Ecto neural progenitor cell (in vitro differentiated cells): ENCODE data around the gene HLCS.
"Not testable (repeated sequence)": the region's sequence is repeated elsewhere in the genome, so short reads cannot be mapped to it uniquely, and the experiment has no call there.

Experiments
- DNase-seq: peaks from one replicate; pipeline ENCODE4 v3.0.0-alpha.2; 2018; ENCODE audit warnings: low spot score

HLCS gene

GRCh38 chr21:36955783-36956182 lies 10.7 kb downstream of the HLCS start:
- no peak for DNase-seq

- not testable (repeated sequence) for DNase-seq
Observed at GRCh38 chr21:36952331-36952730, 14.1 kb downstream of the HLCS start.

GRCh38 chr21:36949171-36950141 lies 17.0 kb downstream of the HLCS start:
- DNase-seq, result no peak

- no peak for DNase-seq
Observed at GRCh38 chr21:36948686-36949085, 17.8 kb downstream of the HLCS start.

GRCh38 chr21:36946949-36947356 lies 19.5 kb downstream of the HLCS start:
- no peak for DNase-seq

- no peak for DNase-seq
Observed at GRCh38 chr21:36945496-36946138, 20.9 kb downstream of the HLCS start.

GRCh38 chr21:36936361-36937135 lies 29.9 kb downstream of the HLCS start:
- no peak for DNase-seq

- no peak for DNase-seq
Observed at GRCh38 chr21:36934864-36935420, 31.5 kb downstream of the HLCS start.

- no peak for DNase-seq
Observed at GRCh38 chr21:36932161-36932816, 34.2 kb downstream of the HLCS start.

GRCh38 chr21:36929622-36930021 lies 36.8 kb downstream of the HLCS start:
- no peak for DNase-seq

- DNase-seq, result no peak
Observed at GRCh38 chr21:36928960-36929359, 37.5 kb downstream of the HLCS start.

GRCh38 chr21:36927719-36928117 lies 38.8 kb downstream of the HLCS start:
- DNase-seq, result peak; percentile 82

GRCh38 chr21:36926989-36927718 lies 39.3 kb downstream of the HLCS start:
- no peak for DNase-seq

GRCh38 chr21:36923270-36923669 lies 43.2 kb downstream of the HLCS start:
- DNase-seq, result no peak

- no peak for DNase-seq
Observed at GRCh38 chr21:36922861-36923260, 43.6 kb downstream of the HLCS start.

GRCh38 chr21:36918291-36918690 lies 48.2 kb downstream of the HLCS start:
- DNase-seq, result no peak

- DNase-seq, result no peak
Observed at GRCh38 chr21:36917471-36918158, 48.9 kb downstream of the HLCS start.

- DNase-seq, result no peak
Observed at GRCh38 chr21:36916718-36917117, 49.8 kb downstream of the HLCS start.

- DNase-seq, result no peak
Observed at GRCh38 chr21:36915696-36916245, 50.7 kb downstream of the HLCS start.
